Activated CD4-positive, alpha-beta T cell treated with anti-CD3 and anti-CD28 coated beads, Interleukin-2, amount 10 ng/mL, durations not matched to agents 24 days and 14 days (primary cell): Measurements from ENCODE around the gene FHOD3. TPM values are rescaled to one million over a fixed set of nuclear protein-coding genes. Genes with fewer than 3 reads are reported as not detected.

ENCODE experiments used
- DNase-seq: peaks from one replicate; pipeline ENCODE4 v3.0.0; 2022
- H3K27ac Mint-ChIP-seq: one replicate; pipeline ENCODE4 v1.8.0; 2022; ENCODE audit warnings: mild to moderate bottlenecking, mixed read lengths
- H3K27me3 Mint-ChIP-seq: one replicate; pipeline ENCODE4 v1.8.0; 2022; ENCODE audit warnings: mixed read lengths
- H3K36me3 Mint-ChIP-seq: one replicate; pipeline ENCODE4 v1.8.0; 2022; ENCODE audit warnings: low read depth, mild to moderate bottlenecking, mixed read lengths
- H3K4me1 Mint-ChIP-seq: one replicate; pipeline ENCODE4 v1.8.0; 2021; ENCODE audit warnings: mixed read lengths
- H3K4me3 Mint-ChIP-seq: one replicate; pipeline ENCODE4 v1.8.0; 2022; ENCODE audit warnings: mild to moderate bottlenecking, moderate library complexity, mixed read lengths
- H3K9me3 Mint-ChIP-seq: one replicate; pipeline ENCODE4 v1.8.0; 2021; ENCODE audit warnings: mixed read lengths
- intact Hi-C: fragments of 100-400 bp; cut with micrococcal nuclease; formaldehyde crosslinking; loops from one replicate; pipeline ENCODE4 v1.15.1; 2023
- total RNA-seq: library from RNA; stranded (reverse); gene quantifications from 2 replicates; pipeline ENCODE4 v1.2.3, GENCODE V29; 2022

The FHOD3 gene
- total RNA-seq, 1 donor from 2014 or later, result not detected

DNA sequence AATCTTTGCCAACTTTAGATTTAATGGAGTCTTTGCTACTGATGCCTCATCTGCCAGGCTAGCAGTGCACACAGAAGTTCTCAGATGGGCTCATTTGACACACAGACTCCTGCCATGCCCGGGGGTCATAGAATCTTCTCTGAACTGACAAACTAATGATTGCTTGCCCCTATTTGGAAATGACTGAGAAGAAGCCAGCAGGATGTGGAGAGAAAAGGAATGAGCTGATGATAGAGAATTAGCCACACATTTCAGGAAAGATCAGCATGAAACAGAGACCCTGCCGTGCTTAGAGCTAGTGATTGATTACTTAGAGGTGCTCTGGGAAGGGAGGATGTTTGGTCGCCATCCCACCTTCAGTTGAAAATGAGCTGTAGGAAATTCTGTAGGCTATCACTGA, 352.8 kb downstream of the FHOD3 start:
- Mint-ChIP-seq H3K4me3 (no peak overlapping the region), H3K27me3 (peaks cover 6% of the 10 kb centered on the region), H3K27ac (no peak overlapping the region), H3K9me3 (no peaks in the 10 kb centered on the region), H3K4me1 (no peaks in the 10 kb centered on the region), H3K36me3 (no peaks in the 10 kb centered on the region)
- no peak for DNase-seq
- intact Hi-C loops, result no loop called here

- DNase-seq, result no peak
- Mint-ChIP-seq H3K27ac (no peak overlapping the region), H3K9me3 (no peaks in the 10 kb centered on the region), H3K4me1 (no peaks in the 10 kb centered on the region), H3K27me3 (peaks cover 7% of the 10 kb centered on the region), H3K36me3 (no peaks in the 10 kb centered on the region), H3K4me3 (no peak overlapping the region)
- intact Hi-C loops, result no loop called here
These were observed 353.4 kb downstream of the FHOD3 start for GRCh38 chr18:36650906-36651305.

GRCh38 chr18:36652503-36652902, 355.0 kb downstream of the FHOD3 start:
- H3K4me3 Mint-ChIP-seq, result no peak overlapping the region
- no peak for DNase-seq
- peaks cover 10% of the 10 kb centered on the region for H3K27me3 Mint-ChIP-seq
- H3K36me3 Mint-ChIP-seq, result no peaks in the 10 kb centered on the region
- no peaks in the 10 kb centered on the region for H3K4me1 Mint-ChIP-seq
- H3K27ac Mint-ChIP-seq, result no peak overlapping the region
- no peaks in the 10 kb centered on the region for H3K9me3 Mint-ChIP-seq
- intact Hi-C loops, result no loop called here

GRCh38 chr18:36653141-36653869, 355.8 kb downstream of the FHOD3 start:
- DNase-seq, result peak; percentile 3
- Mint-ChIP-seq H3K9me3 (no peaks in the 10 kb centered on the region), H3K36me3 (no peaks in the 10 kb centered on the region), H3K27ac (no peak overlapping the region), H3K4me1 (no peaks in the 10 kb centered on the region), H3K27me3 (peaks cover 10% of the 10 kb centered on the region), H3K4me3 (no peak overlapping the region)
- intact Hi-C loops, result no loop called here

DNA sequence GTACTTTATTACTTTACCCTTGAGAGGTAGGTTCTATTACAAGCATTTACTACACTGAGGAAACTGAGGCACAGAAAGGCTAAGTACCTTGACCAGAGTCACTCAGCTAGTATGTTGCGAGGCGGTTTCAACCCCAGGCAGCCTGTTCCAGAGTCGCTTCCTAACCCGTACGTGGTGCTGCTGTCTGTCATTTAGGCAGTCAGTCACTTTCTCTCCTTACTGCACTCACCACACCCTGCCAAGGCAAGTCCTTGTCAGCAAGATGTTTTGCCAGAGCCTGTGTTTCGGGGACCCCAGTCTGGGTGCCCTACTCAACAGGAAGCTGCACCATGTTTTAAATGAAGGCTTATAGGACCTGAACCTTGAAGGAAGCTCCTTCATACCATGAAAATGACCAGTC, 356.4 kb downstream of the FHOD3 start:
- Mint-ChIP-seq H3K27me3 (peaks cover 10% of the 10 kb centered on the region), H3K36me3 (no peaks in the 10 kb centered on the region), H3K4me1 (no peaks in the 10 kb centered on the region), H3K27ac (no peak overlapping the region), H3K4me3 (no peak overlapping the region), H3K9me3 (no peaks in the 10 kb centered on the region)
- peak; percentile 38 for DNase-seq
- intact Hi-C loops, result no loop called here

DNA sequence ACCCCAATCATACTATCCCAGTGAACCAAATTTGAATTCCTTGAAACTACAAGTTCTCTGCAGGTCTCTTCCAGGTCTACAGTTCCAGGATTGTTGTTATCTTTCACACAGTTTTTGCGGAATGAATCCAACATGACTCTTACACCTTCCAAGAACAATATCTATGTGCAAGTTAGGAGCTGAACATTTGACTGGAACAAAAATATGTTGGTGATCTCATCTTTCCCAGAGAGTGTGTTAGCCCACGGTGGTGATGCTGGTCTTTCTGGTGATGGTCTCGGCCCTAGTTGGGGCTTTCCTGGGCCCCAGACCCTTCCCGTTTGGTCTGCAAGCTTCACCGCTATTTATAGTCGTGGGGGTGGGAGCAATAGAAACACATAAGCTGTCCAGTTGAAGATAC, 357.6 kb downstream of the FHOD3 start:
- no peak for DNase-seq
- no peak overlapping the region for H3K27ac Mint-ChIP-seq
- no peaks in the 10 kb centered on the region for H3K4me1 Mint-ChIP-seq
- intact Hi-C loops, result no loop called here
- H3K27me3 Mint-ChIP-seq, result peaks cover 10% of the 10 kb centered on the region
- H3K4me3 Mint-ChIP-seq, result no peak overlapping the region
- no peaks in the 10 kb centered on the region for H3K36me3 Mint-ChIP-seq
- H3K9me3 Mint-ChIP-seq, result no peaks in the 10 kb centered on the region

DNA sequence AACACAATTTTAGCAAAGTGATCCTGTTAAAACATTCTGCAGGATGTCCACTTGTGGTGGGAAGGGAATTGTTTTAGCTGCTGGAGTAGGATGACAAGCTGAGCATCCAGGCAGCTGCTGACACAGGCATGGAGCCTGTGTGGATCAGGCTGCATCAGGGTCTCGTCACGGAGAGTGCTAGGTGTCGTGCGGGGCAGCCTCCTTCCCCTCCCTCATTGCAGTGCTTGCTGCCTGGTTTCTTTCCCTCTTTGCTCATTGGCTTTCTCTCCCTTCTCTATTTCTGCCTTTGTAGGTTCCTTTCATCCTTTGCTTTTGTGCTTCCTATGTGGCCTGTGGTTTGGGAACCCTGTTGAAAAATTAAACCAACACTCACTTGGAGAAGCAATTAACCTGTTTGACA, 358.4 kb downstream of the FHOD3 start:
- Mint-ChIP-seq H3K9me3 (no peaks in the 10 kb centered on the region), H3K27ac (no peak overlapping the region), H3K27me3 (peaks cover 7% of the 10 kb centered on the region), H3K4me1 (no peaks in the 10 kb centered on the region), H3K36me3 (no peaks in the 10 kb centered on the region), H3K4me3 (no peak overlapping the region)
- no peak for DNase-seq
- intact Hi-C loops, result no loop called here

GRCh38 chr18:36658611-36659010, 361.1 kb downstream of the FHOD3 start:
- intact Hi-C loops, result no loop called here
- no peak for DNase-seq
- peaks cover 5% of the 10 kb centered on the region for H3K27me3 Mint-ChIP-seq
- no peaks in the 10 kb centered on the region for H3K36me3 Mint-ChIP-seq
- H3K4me1 Mint-ChIP-seq, result no peaks in the 10 kb centered on the region
- H3K27ac Mint-ChIP-seq, result no peak overlapping the region
- no peak overlapping the region for H3K4me3 Mint-ChIP-seq
- H3K9me3 Mint-ChIP-seq, result no peaks in the 10 kb centered on the region

GRCh38 chr18:36660311-36660710, 362.8 kb downstream of the FHOD3 start:
- DNase-seq, result no peak
- Mint-ChIP-seq H3K27ac (no peak overlapping the region), H3K9me3 (no peaks in the 10 kb centered on the region), H3K4me1 (no peaks in the 10 kb centered on the region), H3K27me3 (peaks cover 3% of the 10 kb centered on the region), H3K4me3 (no peak overlapping the region), H3K36me3 (no peaks in the 10 kb centered on the region)
- intact Hi-C loops, result no loop called here

GRCh38 chr18:36661999-36662398, 364.5 kb downstream of the FHOD3 start:
- no peak overlapping the region for H3K4me3 Mint-ChIP-seq
- no peak for DNase-seq
- intact Hi-C loops, result no loop called here
- no peaks in the 10 kb centered on the region for H3K4me1 Mint-ChIP-seq
- no peaks in the 10 kb centered on the region for H3K27me3 Mint-ChIP-seq
- H3K36me3 Mint-ChIP-seq, result no peaks in the 10 kb centered on the region
- no peak overlapping the region for H3K27ac Mint-ChIP-seq
- no peaks in the 10 kb centered on the region for H3K9me3 Mint-ChIP-seq

DNA sequence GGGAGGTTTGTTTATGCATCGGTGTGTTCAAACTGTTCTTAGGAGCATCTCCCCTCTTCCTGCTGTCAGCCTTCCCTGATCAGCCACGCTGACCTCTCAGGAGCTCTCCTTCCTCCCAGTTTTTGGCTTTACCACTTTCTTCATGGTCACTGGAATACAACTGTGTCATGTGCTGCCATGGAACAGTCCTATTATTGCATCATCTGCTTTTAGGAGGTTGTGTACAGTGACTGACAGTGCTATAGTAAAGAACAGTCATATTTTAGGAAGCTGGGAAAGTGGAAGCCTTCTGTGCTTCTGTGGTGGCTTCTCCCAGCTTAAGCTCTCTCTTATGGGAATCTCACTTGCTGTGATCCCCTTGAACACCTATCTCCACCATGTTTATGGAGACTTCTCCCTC, 365.8 kb downstream of the FHOD3 start:
- Mint-ChIP-seq H3K27ac (no peak overlapping the region), H3K4me1 (no peaks in the 10 kb centered on the region), H3K9me3 (no peaks in the 10 kb centered on the region), H3K4me3 (no peak overlapping the region), H3K27me3 (peaks cover 2% of the 10 kb centered on the region), H3K36me3 (no peaks in the 10 kb centered on the region)
- intact Hi-C loops, result no loop called here
- no peak for DNase-seq

DNA sequence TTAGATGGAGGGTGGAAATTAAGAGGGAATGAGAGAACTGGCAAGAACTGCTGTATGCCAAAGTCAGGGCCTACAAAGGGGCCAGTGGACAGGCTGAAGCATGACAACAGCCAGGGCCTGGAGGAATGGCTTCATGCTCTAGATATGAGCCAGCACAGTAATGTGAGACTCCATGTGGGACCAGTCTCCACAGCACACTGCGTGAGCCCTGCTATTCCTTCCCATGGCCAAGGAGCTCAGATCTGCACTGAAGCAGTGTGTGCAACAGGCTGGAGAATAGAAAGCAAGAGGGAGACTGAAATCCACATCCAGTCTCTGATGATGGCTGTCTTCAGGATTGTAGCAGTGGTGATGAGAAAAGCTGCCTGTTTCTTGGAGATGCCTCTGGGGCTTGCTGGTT, 368.4 kb downstream of the FHOD3 start:
- intact Hi-C loops, result no loop called here
- peaks cover 5% of the 10 kb centered on the region for H3K27me3 Mint-ChIP-seq
- no peak overlapping the region for H3K4me3 Mint-ChIP-seq
- no peaks in the 10 kb centered on the region for H3K9me3 Mint-ChIP-seq
- no peak overlapping the region for H3K27ac Mint-ChIP-seq
- DNase-seq, result no peak
- no peaks in the 10 kb centered on the region for H3K36me3 Mint-ChIP-seq
- no peaks in the 10 kb centered on the region for H3K4me1 Mint-ChIP-seq

GRCh38 chr18:36667811-36668210, 370.3 kb downstream of the FHOD3 start:
- Mint-ChIP-seq H3K9me3 (no peaks in the 10 kb centered on the region), H3K36me3 (no peaks in the 10 kb centered on the region), H3K4me1 (peaks cover under 1% of the 10 kb centered on the region), H3K27me3 (peaks cover 5% of the 10 kb centered on the region), H3K27ac (no peak overlapping the region), H3K4me3 (no peak overlapping the region)
- DNase-seq, result no peak
- intact Hi-C loops, result no loop called here

DNA sequence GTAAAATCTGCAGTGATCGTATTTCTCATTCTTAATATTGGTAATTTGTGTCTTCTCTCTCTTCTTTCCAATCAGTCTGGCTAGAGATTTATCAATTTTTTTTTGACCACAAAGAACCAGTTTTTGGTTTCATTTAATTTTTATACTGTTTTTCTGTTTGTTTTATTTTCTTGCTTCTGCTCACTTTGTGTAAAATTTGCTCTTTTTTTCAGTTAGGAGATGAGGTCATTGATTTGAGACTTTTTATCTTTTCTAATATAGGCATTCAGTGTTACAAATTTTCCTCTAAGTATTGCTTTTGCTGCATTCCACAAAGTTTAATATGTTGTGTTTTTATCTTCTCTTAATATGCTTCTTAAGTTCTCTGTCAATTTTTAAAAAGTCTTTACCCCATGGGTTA, 370.8 kb downstream of the FHOD3 start:
- intact Hi-C loops, result no loop called here
- Mint-ChIP-seq H3K9me3 (no peaks in the 10 kb centered on the region), H3K36me3 (no peaks in the 10 kb centered on the region), H3K27me3 (peaks cover 7% of the 10 kb centered on the region), H3K27ac (no peak overlapping the region), H3K4me3 (no peak overlapping the region), H3K4me1 (peaks cover 3% of the 10 kb centered on the region)
- no peak for DNase-seq
